GM12878 (cell line): ENCODE measurements around the gene SPDYE1. TPM values are rescaled to one million over a fixed set of nuclear protein-coding genes. Genes with fewer than 3 reads are reported as not detected.
"Not testable (repeated sequence)": the region's sequence is repeated elsewhere in the genome, so short reads cannot be mapped to it uniquely, and the experiment has no call there.

ENCODE experiments used
- ATAC-seq: fragments of 200-7000 bp; cut with Tn5 transposase; 3 replicates; pipeline ENCODE4 v1.9.1; 2020; ENCODE audit warnings: mild to moderate bottlenecking, moderate library complexity
- BruUV-seq: library from RNA; stranded (reverse); fragments of 400-500 nt; replicated peaks from 2 replicates; lab custom pipeline; 2021; lab: Mats Ljungman, UMichigan
- CTCF ChIA-PET: fragments of 300-600 bp; sonication (Branson Sonifier 250); formaldehyde crosslinking; extraction: SDS; loops from one replicate; lab custom pipeline; 2021; ENCODE audit warnings: inconsistent platforms; lab: Yijun Ruan, JAX
- POLR2A ChIA-PET: fragments of 350-600 bp; formaldehyde crosslinking; extraction: SDS; loops from one replicate; lab custom pipeline; 2021; ENCODE audit warnings: inconsistent platforms; lab: Charles Lee
- RAD21 ChIA-PET: fragments of 300-600 bp; sonication (Branson Sonifier 250); formaldehyde crosslinking; loops from one replicate; lab custom pipeline; 2023; ENCODE audit warnings: antibody characterized with exemption; ENCODE audit not compliant: unreplicated experiment; lab: Charles Lee
- SMC1A ChIA-PET: fragments of 300-600 bp; sonication (Branson Sonifier 250); formaldehyde crosslinking; loops from one replicate; lab custom pipeline; 2023; ENCODE audit not compliant: unreplicated experiment, uncharacterized antibody; lab: Charles Lee
- DNase-seq: peaks from one replicate; pipeline ENCODE4 v3.0.0-alpha.2; 2011; ENCODE audit warnings: low read depth, low spot score
- FAIRE-seq: peaks from 3 replicates; lab custom pipeline; 2011; peaks lifted over from hg19 to GRCh38; lab: Jason Lieb, UNC
- H2AFZ ChIP-seq: 2 replicates; pipeline ENCODE4 v1.6.0; 2011; ENCODE audit warnings: low read depth, low read length, control low read depth; ENCODE audit not compliant: control insufficient read depth
- H3K27ac ChIP-seq: 2 replicates; pipeline ENCODE4 v1.5.1; 2011; ENCODE audit warnings: control low read depth; ENCODE audit not compliant: control insufficient read depth, insufficient read depth
- H3K27me3 ChIP-seq, 2 experiments: replicated peaks in 1 of 2; 2 replicates each; pipeline versions ENCODE4 v1.6.0 to v1.6.1; 2011; ENCODE audit warnings: low read length in 1 of 2; ENCODE audit not compliant: control insufficient read depth in 2 of 2, insufficient read depth in 2 of 2
- H3K36me3 ChIP-seq, 2 experiments: 2 replicates each; pipeline ENCODE4 v1.5.1; 2011; ENCODE audit warnings: low read length in 1 of 2; ENCODE audit not compliant: control insufficient read depth in 2 of 2, insufficient read depth in 2 of 2
- H3K4me1 ChIP-seq: 2 replicates; pipeline ENCODE4 v1.6.1; 2011; ENCODE audit warnings: mild to moderate bottlenecking, low read length, moderate library complexity, mixed read lengths; ENCODE audit not compliant: control insufficient read depth, insufficient read depth
- H3K4me2 ChIP-seq: 2 replicates; pipeline ENCODE4 v1.6.0; 2011; ENCODE audit warnings: control low read depth; ENCODE audit not compliant: control insufficient read depth, insufficient read depth
- H3K4me3 ChIP-seq: fragments of 200-600 bp; sonication (generic); 2 replicates; pipeline ENCODE4 v1.5.1; 2016
- H3K79me2 ChIP-seq: 2 replicates; pipeline ENCODE4 v1.6.0; 2011; ENCODE audit warnings: low read length; ENCODE audit not compliant: control insufficient read depth, insufficient read depth
- H3K9ac ChIP-seq: 2 replicates; pipeline ENCODE4 v1.8.0; 2011; ENCODE audit warnings: low read length, control low read depth, mixed read lengths; ENCODE audit not compliant: control insufficient read depth, insufficient read depth
- H3K9me3 ChIP-seq: replicated peaks from 3 replicates; pipeline ENCODE4 v1.5.1; 2011; ENCODE audit warnings: mild to moderate bottlenecking, low read length; ENCODE audit not compliant: control insufficient read depth, insufficient read depth
- H4K20me1 ChIP-seq: 2 replicates; pipeline ENCODE4 v1.6.0; 2011; ENCODE audit not compliant: control insufficient read depth, insufficient read depth
- WGBS: methylation state at CpG from one replicate; pipeline ENCODE4 v1.1.6; 2016; ENCODE audit warnings: low lambda C conversion rate; ENCODE audit not compliant: insufficient replicate concordance, insufficient coverage; ENCODE audit errors: missing lambda C conversion rate; 5-methylcytosine and 5-hydroxymethylcytosine counted together
- in situ Hi-C: fragments of 300-500 bp; cut with MboI; formaldehyde crosslinking; loops from 9 replicates; pipeline ENCODE4 v1.14.3; 2018; ENCODE audit warnings: mixed read lengths
- intact Hi-C: fragments of 100-400 bp; cut with micrococcal nuclease; formaldehyde crosslinking; loops from one replicate; pipeline ENCODE4 v1.14.2; 2022; ENCODE audit not compliant: unreplicated experiment
- polyA plus RNA-seq, 11 experiments: library from polyadenylated mRNA; depleted of rRNA in 4 of 11; unstranded in 6 of 11; stranded (reverse) in 5 of 11; fragments of >200 nt; fragmentation: Nextera tagmentation in 4 of 11; fragmentation: Illumina TruSeq in 1 of 11; extraction: Ambion mirVana in 4 of 11; extraction: Trizol in 1 of 11; gene quantifications; 1 replicate in 1 of 11; 2 replicates in 10 of 11; pipeline versions ENCODE4 v1.2.1 to v1.2.3, GENCODE V29; 2011 to 2016; ENCODE audit warnings: inconsistent platforms in 2 of 11, missing spikeins in 2 of 11, low read depth in 1 of 11
- total RNA-seq, 4 experiments: library from RNA; depleted of rRNA in 3 of 4; stranded (reverse); fragments of >200 nt in 3 of 4; fragmentation: Illumina TruSeq in 1 of 4; extraction: Trizol in 1 of 4; gene quantifications; 2 replicates each; pipeline versions ENCODE4 v1.2.1 to v1.2.3, GENCODE V29; 2013 to 2021

SPDYE1 gene
- total and polyA plus RNA-seq, 10 of the 15 experiments (the other 5 are each of a cell fraction or from before 2014, with no cell fraction given): 0.04 to 1.3 (median 0.07) TPM; not detected in 3

DNA sequence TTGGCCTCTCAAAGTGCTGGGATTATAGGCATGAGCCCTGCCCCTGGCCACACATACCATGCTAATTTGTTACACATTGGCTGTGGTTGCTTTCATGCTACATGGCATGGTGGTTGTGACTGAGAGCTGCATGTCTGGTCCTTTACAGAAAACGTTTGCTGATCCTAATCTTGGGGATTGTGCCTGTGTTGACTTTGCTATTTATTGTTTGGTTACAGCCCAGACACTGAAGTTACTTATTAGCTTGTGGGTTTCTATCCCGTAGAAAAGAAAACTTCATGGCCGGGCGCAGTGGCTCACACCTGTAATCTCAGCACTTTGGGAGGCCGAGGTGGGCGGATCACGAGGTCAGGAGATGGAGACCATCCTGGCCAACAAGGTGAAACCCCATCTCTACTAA is 24.4 kb downstream of the SPDYE1 start:
- H4K20me1 ChIP-seq, H3K4me3 ChIP-seq, DNase-seq, H3K27me3 ChIP-seq, SMC1A ChIA-PET, H2AFZ ChIP-seq, H3K4me1 ChIP-seq, H3K4me2 ChIP-seq, H3K9me3 ChIP-seq, POLR2A ChIA-PET, intact Hi-C loops, H3K36me3 ChIP-seq, H3K9ac ChIP-seq, ATAC-seq, BruUV-seq, FAIRE-seq, H3K27ac ChIP-seq, in situ Hi-C loops: not testable (repeated sequence)
- ChIA-PET CTCF (interaction anchor here (3.4 kb wide), 1 partner anchor 174 kb away, joined by 25 read pairs; no protein-coding TSS in a partner anchor), RAD21 (interaction anchor here (1.2 kb wide), 1 partner anchor 59 kb away, joined by 4 read pairs; no protein-coding TSS in a partner anchor)
- peaks cover 11% of the 10 kb centered on the region for H3K79me2 ChIP-seq
- 47% methylated on average over 6 of the region's 7 CpGs for WGBS

DNA sequence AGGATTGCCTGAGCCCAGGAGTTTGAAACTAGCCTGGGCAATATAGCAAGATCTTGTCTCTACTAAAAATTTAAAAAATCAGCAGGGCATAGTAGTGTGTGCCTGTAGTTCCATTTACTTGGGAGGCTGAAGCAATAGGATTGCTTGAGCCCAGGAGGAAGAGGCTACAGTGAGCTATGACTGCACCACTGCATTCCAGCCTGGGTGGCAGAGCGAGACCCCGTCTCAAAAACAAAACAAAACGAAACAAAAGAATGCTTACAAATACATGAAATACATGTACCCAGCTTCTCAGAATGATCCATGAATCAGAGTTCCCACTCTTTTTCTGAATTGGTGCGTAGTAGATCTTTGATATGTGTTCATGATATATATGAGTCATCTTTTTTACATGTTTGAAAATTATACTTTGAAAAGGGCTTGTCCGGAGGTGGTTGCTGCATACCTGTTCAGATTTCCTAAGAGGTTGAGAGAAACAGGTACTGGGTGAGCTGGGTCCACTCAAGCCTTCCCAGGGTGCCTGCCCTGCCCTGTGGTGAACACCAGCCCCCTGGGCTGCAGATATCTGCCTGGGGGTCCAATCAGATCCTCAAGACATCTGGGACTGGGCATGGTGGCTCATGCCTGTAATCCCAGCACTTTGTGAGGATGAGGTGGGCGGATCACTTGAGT is 25.2 kb downstream of the SPDYE1 start:
- H2AFZ ChIP-seq, CTCF ChIA-PET, H3K4me3 ChIP-seq, H3K27me3 ChIP-seq, ATAC-seq, H3K9me3 ChIP-seq, POLR2A ChIA-PET, H4K20me1 ChIP-seq, H3K79me2 ChIP-seq, H3K4me2 ChIP-seq, in situ Hi-C loops, intact Hi-C loops, H3K36me3 ChIP-seq, H3K27ac ChIP-seq, BruUV-seq, H3K4me1 ChIP-seq, H3K9ac ChIP-seq, DNase-seq, FAIRE-seq: not testable (repeated sequence)
- RAD21 ChIA-PET: interaction anchor here (1.2 kb wide), 1 partner anchor 58 kb away, joined by 4 read pairs; no protein-coding TSS in a partner anchor
- 33% methylated on average over 6 of the region's 6 CpGs for WGBS
- SMC1A ChIA-PET: interaction anchor here (0.6 kb wide), 1 partner anchor 32 kb away, joined by 3 read pairs; no protein-coding TSS in a partner anchor

DNA sequence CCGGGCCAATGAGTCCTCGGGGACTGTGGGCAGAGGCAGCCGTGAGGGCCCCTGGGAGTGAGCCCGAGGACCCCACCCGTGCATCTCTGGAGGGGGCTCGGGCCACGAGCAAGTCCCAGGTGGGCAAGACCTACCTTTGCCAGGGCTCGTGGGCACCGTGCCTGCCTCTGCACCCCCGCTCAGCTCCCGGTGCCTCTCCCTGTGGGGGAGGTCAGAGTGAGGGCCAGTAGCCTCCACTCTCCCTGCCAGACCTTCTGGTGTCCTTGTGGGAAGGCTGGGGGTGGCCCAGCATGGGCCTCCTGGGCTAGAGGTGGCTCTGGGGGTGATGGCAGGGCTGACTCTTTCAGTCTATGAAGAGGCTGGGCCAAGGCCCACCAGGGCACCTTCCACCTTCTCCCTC is 31.7 kb downstream of the SPDYE1 start:
- DNase-seq, H3K4me3 ChIP-seq, BruUV-seq, H3K9ac ChIP-seq, H3K27me3 ChIP-seq, H3K4me2 ChIP-seq, H3K79me2 ChIP-seq, CTCF ChIA-PET, in situ Hi-C loops, RAD21 ChIA-PET, FAIRE-seq, H2AFZ ChIP-seq, H3K9me3 ChIP-seq, H3K27ac ChIP-seq, SMC1A ChIA-PET, H3K4me1 ChIP-seq, H4K20me1 ChIP-seq, intact Hi-C loops, ATAC-seq, POLR2A ChIA-PET, H3K36me3 ChIP-seq: not testable (repeated sequence)
- 95% methylated on average over 3 of the region's 11 CpGs for WGBS

DNA sequence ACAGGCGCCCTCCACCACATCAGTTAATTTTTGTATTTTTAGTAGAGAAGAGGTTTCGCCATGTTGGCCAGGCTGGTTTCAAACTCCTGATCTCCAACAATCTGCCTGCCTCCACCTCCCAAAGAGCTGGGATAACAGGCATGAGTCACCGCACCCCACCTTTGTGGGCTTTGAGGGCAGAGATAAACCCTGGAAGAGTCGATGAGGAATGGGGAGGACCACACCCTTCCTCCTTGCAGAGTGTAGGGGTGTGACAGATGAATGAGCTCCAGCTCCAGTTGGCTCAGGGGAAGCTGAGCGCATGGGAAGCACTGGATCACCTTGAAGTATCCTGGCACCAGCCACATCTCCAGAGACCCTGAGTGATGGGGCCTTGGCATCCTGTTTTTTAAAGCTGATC is 32.3 kb downstream of the SPDYE1 start:
- CTCF ChIA-PET, H2AFZ ChIP-seq, intact Hi-C loops, SMC1A ChIA-PET, in situ Hi-C loops, POLR2A ChIA-PET, H4K20me1 ChIP-seq, ATAC-seq, H3K79me2 ChIP-seq, H3K36me3 ChIP-seq, H3K9me3 ChIP-seq, RAD21 ChIA-PET, BruUV-seq, FAIRE-seq, H3K4me1 ChIP-seq, DNase-seq, H3K4me3 ChIP-seq, H3K27ac ChIP-seq, H3K9ac ChIP-seq, H3K27me3 ChIP-seq, H3K4me2 ChIP-seq: not testable (repeated sequence)
- 86% methylated on average over 3 of the region's 5 CpGs for WGBS
